Measurements from ENCODE around the gene DENND2A.

DNA sequence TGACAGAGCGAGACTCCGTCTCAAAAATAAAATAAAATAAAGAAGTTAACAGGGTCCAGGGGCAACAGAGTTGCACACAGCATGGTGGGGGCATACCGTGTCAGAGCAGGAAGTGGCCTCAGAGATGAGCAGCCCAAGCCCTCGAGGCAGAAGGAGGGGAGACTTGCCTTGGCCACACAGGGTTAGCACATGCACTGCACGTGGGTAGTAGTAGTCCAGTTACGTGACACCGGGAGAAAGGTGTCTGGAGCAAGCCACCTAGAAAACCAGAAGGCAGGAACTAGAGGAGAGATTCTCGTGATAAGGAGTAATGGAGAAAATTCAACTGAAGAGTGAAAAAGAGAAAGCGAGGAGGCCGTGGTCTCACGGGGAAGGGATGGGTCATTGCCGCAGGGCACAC is 9.8 kb upstream of the DENND2A start:
- TF ChIP-seq TAF1 (IDR thresholded peaks at IDR 0.05; ENCODE audit: low read depth, low read length) = no peak
- no peak for TF ChIP-seq POLR2AphosphoS5 (IDR thresholded peaks at IDR 0.05; ENCODE audit: low read depth, low read length)
- no peak for TF ChIP-seq POLR2A (IDR thresholded peaks at IDR 0.05; ENCODE audit: low read depth, low read length)
- TF ChIP-seq PAX5 (IDR thresholded peaks at IDR 0.05; ENCODE audit: insufficient read depth, low read length, severe bottlenecking) = no peak
- TF ChIP-seq POU2F2 (IDR thresholded peaks at IDR 0.05; ENCODE audit: low read depth, low read length) = no peak
